ENCODE measurements around the gene TMEFF2.
A peak's percentile ranks its signal among the peaks of the same experiment; 100 is the strongest.

The TMEFF2 gene

DNA sequence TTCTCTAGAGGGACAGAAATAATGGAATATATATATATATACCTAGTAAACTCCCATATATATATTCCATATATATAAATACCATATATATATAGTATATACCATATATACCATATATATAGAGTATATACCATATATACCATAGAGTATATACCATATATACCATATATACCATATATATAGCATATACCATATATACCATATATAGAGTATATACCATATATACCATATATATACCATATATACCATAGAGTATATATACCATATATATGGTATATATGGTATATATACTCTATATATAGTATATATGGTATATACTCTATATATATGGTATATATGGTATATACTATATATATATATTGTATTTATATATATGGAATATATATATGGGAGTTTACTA, 285.9 kb downstream of the TMEFF2 start:
- H3K4me1 ChIP-seq (ENCODE audit: control insufficient read depth, insufficient read depth, low read length, unreplicated experiment) = peaks cover 20% of the 10 kb centered on the region

DNA sequence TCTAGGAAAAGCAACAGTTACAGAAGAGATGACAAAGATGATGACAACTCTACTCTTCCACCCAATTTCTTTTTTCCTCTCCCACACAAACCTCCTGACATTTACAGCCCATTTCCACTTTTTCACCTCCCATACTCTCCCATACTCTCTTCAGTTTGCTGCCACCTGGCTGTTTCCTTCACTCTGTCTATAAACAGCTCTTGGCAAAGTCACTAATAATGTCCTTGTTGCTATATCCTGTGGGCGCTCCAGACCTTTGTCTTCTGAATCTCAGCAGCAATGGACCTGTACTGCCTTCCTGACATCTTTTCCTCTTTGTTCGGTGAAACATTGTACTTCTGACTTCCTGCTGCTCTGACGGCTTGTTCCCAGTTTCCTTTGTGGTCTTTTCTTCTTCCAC, 287.2 kb downstream of the TMEFF2 start:
- peak overlapping the region; percentile 12 for H2AFZ ChIP-seq (ENCODE audit: low read length, unreplicated experiment)
- H3K27me3 ChIP-seq (ENCODE audit: insufficient read depth, low read length) = no peaks in the 10 kb centered on the region
- H3K4me3 ChIP-seq (ENCODE audit: low read depth, low read length) = no peak overlapping the region
- H3K79me2 ChIP-seq (ENCODE audit: control insufficient read depth, insufficient read depth, low read length, unreplicated experiment) = no peaks in the 10 kb centered on the region
- H3K36me3 ChIP-seq (ENCODE audit: insufficient read depth, low read length) = no peaks in the 10 kb centered on the region
- peaks cover 20% of the 10 kb centered on the region for H3K4me1 ChIP-seq (ENCODE audit: control insufficient read depth, insufficient read depth, low read length, unreplicated experiment)
- H3K27ac ChIP-seq (ENCODE audit: low read depth, low read length) = no peak overlapping the region

More for the DNA sequence above, 285.9 kb downstream of the TMEFF2 start:
- no peak overlapping the region for H3K27ac ChIP-seq (ENCODE audit: low read depth, low read length)
- H3K4me3 ChIP-seq (ENCODE audit: low read depth, low read length) = no peak overlapping the region
- no peaks in the 10 kb centered on the region for H3K36me3 ChIP-seq (ENCODE audit: insufficient read depth, low read length)
- H3K27me3 ChIP-seq (ENCODE audit: insufficient read depth, low read length) = no peaks in the 10 kb centered on the region
- H2AFZ ChIP-seq (ENCODE audit: low read length, unreplicated experiment) = no peak overlapping the region
- no peaks in the 10 kb centered on the region for H3K79me2 ChIP-seq (ENCODE audit: control insufficient read depth, insufficient read depth, low read length, unreplicated experiment)

- Histone ChIP-seq H3K36me3 (ENCODE audit: insufficient read depth, low read length) (no peaks in the 10 kb centered on the region), H3K4me3 (ENCODE audit: low read depth, low read length) (no peak overlapping the region), H2AFZ (ENCODE audit: low read length, unreplicated experiment) (peak overlapping the region; percentile 12), H3K4me1 (ENCODE audit: control insufficient read depth, insufficient read depth, low read length, unreplicated experiment) (peaks cover 20% of the 10 kb centered on the region), H3K27me3 (ENCODE audit: insufficient read depth, low read length) (no peaks in the 10 kb centered on the region), H3K79me2 (ENCODE audit: control insufficient read depth, insufficient read depth, low read length, unreplicated experiment) (no peaks in the 10 kb centered on the region), H3K27ac (ENCODE audit: low read depth, low read length) (no peak overlapping the region)
Measured at GRCh38 chr2:191907091-191907490, 287.6 kb downstream of the TMEFF2 start.

- Histone ChIP-seq H3K4me1 (ENCODE audit: control insufficient read depth, insufficient read depth, low read length, unreplicated experiment) (peaks cover 10% of the 10 kb centered on the region), H3K27me3 (ENCODE audit: insufficient read depth, low read length) (no peaks in the 10 kb centered on the region), H3K4me3 (ENCODE audit: low read depth, low read length) (no peak overlapping the region), H3K79me2 (ENCODE audit: control insufficient read depth, insufficient read depth, low read length, unreplicated experiment) (no peaks in the 10 kb centered on the region), H3K36me3 (ENCODE audit: insufficient read depth, low read length) (no peaks in the 10 kb centered on the region), H3K27ac (ENCODE audit: low read depth, low read length) (no peak overlapping the region), H2AFZ (ENCODE audit: low read length, unreplicated experiment) (no peak overlapping the region)
Measured at GRCh38 chr2:191905336-191905735, 289.4 kb downstream of the TMEFF2 start.

GRCh38 chr2:191901031-191901430, 293.7 kb downstream of the TMEFF2 start:
- Histone ChIP-seq H3K27me3 (ENCODE audit: insufficient read depth, low read length) (no peaks in the 10 kb centered on the region), H3K36me3 (ENCODE audit: insufficient read depth, low read length) (no peaks in the 10 kb centered on the region), H3K4me1 (ENCODE audit: control insufficient read depth, insufficient read depth, low read length, unreplicated experiment) (peaks cover 21% of the 10 kb centered on the region), H2AFZ (ENCODE audit: low read length, unreplicated experiment) (no peak overlapping the region), H3K79me2 (ENCODE audit: control insufficient read depth, insufficient read depth, low read length, unreplicated experiment) (no peaks in the 10 kb centered on the region), H3K27ac (ENCODE audit: low read depth, low read length) (no peak overlapping the region), H3K4me3 (ENCODE audit: low read depth, low read length) (no peak overlapping the region)

DNA sequence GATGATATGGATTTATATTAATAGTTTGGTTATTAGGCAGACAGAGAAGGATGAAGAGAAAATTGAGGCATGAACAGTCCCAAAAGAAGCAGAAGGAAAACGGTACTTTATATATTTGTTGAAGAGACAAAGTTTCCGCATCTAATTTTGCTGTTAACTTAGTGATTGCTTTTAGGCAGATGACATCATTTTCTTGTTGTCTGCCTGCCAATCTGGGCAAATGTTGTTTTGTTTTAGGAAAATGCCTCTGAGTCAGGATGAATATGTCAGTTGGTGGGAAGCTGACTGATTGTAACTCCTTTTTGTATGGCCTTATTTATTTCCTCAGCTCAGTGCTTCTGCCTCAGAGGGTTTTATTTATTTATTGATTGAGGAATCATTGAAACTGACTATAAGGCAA, 295.3 kb downstream of the TMEFF2 start:
- peak overlapping the region; percentile 78 for H3K27ac ChIP-seq (ENCODE audit: low read depth, low read length)
- H3K79me2 ChIP-seq (ENCODE audit: control insufficient read depth, insufficient read depth, low read length, unreplicated experiment) = no peaks in the 10 kb centered on the region
- no peak overlapping the region for H2AFZ ChIP-seq (ENCODE audit: low read length, unreplicated experiment)
- no peaks in the 10 kb centered on the region for H3K36me3 ChIP-seq (ENCODE audit: insufficient read depth, low read length)
- no peaks in the 10 kb centered on the region for H3K27me3 ChIP-seq (ENCODE audit: insufficient read depth, low read length)
- peaks cover 36% of the 10 kb centered on the region for H3K4me1 ChIP-seq (ENCODE audit: control insufficient read depth, insufficient read depth, low read length, unreplicated experiment)
- no peak overlapping the region for H3K4me3 ChIP-seq (ENCODE audit: low read depth, low read length)

Measured in ACC112 (cell line).